Activated CD4-positive, alpha-beta T cell treated with anti-CD3 and anti-CD28 coated beads for 1 hour (primary cell): ENCODE results near the gene BMAL1.
"Not testable (repeated sequence)": the region's sequence is repeated elsewhere in the genome, so short reads cannot be mapped to it uniquely, and the experiment has no call there.

Experiments
- DNase-seq: peaks from one replicate; pipeline ENCODE4 v3.0.0-alpha.2; 2020

The BMAL1 gene

DNA sequence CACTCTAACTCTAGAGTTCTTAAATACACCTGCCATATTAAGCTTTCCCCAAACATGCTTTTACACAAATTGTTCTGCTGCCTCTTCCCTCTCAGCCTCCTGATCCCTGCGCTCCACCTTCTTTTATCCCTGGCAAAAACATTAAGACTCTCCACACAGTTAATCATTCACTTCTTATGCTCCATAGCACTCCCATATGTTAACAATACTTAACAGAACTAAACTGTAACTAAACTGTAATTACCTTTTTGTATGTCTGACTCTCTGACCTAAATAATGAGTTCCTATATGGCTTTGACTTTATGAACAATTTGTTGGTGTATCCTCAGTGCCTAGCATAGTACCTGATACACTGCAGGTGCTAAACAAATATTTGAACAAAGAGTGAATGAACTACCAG is 113.6 kb downstream of the BMAL1 start:
- DNase-seq: no peak

DNA sequence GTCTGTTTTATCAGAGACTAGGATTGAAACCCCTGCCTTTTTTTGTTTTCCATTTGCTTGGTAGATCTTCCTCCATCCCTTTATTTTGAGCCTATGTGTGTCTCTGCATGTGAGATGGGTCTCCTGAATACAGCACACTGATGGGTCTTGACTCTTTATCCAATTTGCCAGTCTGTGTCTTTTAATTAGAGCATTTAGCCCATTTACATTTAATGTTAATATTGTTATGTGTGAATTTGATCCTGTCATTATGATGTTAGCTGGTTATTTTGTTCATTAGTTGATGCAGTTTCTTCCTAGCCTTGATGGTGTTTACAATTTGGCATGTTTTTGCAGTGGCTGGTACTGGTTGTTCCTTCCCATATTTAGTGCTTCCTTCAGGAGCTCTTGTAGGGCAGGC is 120.7 kb downstream of the BMAL1 start:
- not testable (repeated sequence) for DNase-seq

DNA sequence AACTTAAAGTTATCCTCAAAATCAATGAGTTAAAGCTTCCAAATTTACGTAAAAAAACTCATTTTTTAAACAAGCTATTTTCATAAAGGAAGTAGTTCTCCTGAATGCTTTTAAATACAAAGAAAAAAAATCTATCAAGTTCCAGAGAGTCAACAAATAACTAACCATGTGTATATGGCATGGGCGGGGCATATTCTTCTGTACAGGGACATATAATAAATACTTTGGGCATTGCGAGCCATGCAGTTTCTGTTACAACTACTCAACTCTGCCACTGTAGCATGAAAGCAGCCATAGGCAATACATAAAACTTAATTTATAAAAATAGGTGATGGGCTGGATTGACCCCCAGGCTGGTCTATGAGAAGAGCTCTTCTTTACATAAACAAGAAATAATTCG is 127.6 kb downstream of the BMAL1 start:
- DNase-seq: no peak

DNA sequence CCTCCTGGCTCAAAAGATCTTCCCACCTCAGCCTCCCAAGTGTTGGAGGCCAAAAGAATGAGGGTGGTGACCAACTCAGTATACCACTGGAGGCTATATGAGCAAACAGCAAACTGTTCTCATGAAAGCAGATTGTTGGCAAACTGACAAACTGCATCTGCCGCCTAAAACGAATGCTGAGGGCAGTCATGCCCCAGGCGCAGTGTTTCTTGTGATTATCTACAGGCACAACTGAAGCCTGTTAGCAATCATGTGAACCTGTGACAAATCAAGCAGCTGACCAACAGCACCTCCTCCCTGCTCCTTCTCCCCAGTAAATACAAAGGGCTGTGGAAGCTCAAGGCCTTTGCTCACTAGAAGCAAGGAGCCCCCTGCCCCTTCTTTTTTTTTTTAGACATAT is 137.6 kb downstream of the BMAL1 start:
- DNase-seq: no peak

DNA sequence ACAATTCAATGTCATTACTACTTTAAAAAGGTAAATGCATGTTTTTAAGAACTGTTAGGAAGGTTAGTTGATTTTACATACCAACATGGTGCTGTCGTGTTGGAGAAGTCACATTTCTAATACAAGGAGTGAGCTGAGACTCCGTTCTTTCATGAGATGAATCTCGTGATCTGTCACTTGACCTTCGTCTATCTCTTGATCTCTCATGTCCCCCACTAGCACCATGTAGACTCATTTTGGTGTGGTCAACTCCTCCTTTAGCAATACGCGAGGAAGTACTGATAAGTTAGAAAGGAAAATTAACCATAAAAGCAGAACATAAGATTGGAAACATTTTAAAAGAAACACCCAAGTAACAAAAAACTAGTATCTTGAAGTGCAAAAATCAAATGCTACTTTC is 144.0 kb downstream of the BMAL1 start:
- DNase-seq: no peak

DNA sequence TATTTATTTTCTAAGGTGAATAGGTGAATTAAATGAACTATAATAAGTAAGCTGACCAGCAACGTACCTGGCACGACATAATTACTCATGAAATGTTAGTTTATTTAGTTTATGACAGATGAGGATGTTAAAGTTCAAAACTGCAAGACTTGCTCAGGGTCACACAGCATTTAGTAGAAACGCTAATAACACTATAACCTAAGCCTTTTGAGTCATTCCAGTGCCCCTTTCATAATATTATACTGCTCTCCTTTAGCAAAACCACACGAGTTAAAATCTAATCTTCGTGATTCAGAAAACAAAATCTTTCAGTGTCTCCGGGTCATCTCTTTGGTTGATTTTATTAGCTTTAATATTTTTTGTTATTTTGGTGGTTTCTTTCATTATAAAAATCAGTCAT is 145.8 kb downstream of the BMAL1 start:
- DNase-seq: no peak

DNA sequence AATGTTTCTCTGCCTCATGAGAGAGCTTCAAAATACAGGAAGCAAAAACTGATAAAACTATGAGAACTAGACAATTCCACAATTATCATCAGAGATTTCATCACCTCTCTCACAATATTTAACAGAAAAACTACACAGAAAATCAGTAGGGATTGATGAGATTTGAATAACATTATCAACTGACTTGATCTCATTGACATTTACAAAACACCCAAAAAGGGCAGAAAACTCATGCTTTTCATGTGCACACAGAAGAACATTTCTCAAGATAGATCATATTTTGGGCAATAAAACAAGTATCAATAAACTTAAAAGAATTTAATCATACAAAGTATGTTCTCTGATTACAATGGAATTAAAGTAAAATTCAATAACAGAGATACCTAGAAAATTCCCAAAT is 149.8 kb downstream of the BMAL1 start:
- no peak for DNase-seq

DNA sequence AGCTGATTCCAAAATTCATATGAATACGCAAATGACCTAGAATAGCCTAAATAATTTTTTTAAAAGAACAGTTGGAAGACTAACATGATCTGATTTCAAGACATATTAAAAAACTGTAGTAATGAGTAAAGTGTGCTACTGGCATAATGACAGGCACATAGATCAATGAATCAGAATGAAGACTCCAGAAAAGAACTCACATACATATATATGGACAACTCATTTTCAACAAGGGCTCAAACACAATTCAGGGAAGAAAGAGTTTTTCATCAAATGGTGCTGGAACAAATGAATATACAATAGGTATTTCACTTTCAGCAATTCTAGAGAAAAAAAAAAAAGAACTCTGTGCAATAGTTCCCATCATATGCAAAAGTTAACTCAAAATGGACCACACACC is 151.7 kb downstream of the BMAL1 start:
- DNase-seq: no peak

DNA sequence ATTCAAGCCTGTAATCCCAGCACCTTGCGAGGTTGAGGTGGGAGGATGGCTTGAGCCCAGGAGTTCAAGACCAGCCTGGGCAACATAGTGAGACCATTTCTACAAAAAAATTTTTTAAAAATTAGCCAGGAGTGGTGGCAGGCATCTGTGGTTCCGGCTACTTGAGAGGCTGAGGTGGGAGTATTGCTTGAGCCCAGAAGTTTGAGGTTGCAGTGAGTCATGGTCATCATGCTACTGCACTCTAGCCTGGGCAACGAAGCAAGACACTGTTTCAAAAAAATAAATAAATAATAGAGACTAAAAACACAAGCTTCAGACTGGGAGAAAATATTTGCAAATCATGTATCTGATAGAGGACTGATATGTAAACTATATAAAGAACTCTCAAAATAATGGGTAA is 152.2 kb downstream of the BMAL1 start:
- DNase-seq: no peak

DNA sequence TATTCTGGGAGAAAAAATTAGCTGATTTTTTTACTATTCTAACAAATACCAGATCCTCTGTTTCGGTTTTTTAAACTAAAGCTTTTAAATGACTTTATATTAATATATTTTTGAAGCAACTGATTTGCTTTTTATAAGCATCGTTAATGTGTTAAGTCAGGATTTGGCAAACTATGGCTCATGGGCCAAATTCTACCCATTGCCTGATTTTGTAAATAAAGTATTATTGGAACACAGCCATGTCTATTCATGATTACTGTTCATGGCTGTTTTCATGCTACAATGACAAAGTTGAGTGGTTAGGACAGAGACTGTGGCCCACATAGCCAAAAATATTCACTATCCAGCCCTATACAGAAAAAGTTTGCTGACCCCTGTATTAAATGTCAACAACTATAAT is 155.8 kb downstream of the BMAL1 start:
- no peak for DNase-seq

DNA sequence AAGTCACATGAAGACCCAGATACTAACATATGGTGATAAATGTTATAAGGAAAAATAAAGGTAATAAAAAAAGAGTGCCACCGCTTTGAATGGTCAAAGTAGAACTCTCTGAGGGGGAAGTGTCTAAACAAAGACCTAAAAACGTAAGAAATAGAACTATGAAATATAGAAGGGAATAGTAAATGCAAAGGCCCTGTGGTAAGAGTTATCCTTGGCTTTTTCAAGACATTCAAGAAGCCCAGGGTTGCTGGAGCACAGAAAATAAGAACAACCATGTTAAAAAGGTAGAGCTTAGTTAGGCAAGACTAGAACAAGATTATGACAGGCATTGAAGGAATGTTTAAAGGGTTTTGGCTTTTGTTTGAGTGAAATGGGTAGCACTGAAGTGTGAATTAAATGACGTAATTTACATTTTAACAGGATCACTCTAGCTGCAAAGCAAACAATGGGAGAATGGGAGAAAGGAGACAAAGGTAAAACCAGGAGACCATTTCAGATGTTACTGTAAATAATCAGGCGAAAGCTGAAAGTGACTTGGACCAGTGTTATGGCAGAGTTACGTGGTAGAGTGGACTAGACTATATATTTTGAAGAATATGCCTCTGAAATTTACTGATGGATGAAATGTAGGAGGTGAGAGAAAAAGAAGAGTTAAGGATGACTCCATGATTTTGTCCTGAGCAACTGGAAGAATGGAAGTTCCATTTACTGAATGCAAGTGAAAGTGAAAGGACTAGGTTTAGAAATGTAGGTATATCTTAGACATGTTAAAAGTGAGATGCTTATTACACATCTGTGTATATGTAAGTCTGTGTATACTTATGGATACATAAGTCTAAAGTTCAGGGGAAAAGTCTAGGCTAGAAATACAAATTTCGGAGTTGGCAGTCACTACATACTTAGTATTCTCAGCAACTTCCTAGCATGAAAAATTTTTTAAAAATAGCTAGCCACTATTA is 156.9 kb downstream of the BMAL1 start:
- DNase-seq: no peak

DNA sequence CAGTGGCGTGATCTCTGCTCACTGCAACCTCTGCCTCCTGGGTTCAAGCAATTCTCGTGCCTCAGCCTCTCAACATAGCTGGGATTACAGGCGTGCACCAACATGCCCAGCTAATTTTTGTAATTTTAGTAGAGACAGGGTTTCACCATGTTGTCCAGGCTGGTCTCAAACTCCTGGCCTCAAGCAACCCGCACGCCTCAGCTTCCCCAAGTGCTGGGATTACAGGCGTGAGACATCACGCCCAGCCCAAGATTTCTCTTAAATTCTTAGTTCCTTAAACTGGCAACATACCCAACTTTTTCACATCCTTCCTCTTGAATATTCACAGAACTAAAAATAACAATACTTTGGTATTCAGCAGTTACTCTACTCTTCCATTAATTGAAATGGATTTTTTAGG is 159.2 kb downstream of the BMAL1 start:
- not testable (repeated sequence) for DNase-seq
